RCC 7860 (cell line): ENCODE data around the gene COPS9.

Experiments used
- DNase-seq: peaks from one replicate; pipeline ENCODE4 v3.0.0-alpha.2; 2015; ENCODE audit warnings: low spot score
- FAIRE-seq: peaks from 2 replicates; lab custom pipeline; 2012; peaks lifted over from hg19 to GRCh38; lab: Jason Lieb, UNC

The COPS9 gene

GRCh38 chr2:240121675-240122074, 14.4 kb downstream of the COPS9 start:
- FAIRE-seq: no peak
- DNase-seq: no peak

- FAIRE-seq: no peak
- no peak for DNase-seq
These were observed 14.9 kb downstream of the COPS9 start for GRCh38 chr2:240121190-240121589.

DNA sequence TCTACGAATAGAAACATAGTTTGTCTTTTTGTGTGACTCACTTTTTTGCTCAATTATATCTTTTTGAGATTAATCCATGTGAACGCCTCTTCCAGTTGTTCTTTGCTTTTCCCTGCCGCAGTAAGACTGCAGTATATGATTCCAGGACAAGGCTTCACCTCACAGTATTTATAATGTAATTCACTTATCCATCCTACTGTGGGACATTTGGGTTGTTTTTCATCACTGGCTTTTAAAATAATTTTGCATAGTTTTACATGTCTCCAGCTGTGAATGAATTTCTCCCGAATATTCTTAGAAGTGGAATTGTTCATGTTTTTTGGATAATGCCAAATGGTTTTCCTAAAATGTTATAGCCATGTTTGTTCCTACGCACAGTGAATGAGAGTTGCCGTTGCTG, 21.9 kb downstream of the COPS9 start:
- FAIRE-seq (no peak), DNase-seq (no peak)

- DNase-seq: no peak
- FAIRE-seq: no peak
These were observed 23.0 kb downstream of the COPS9 start for GRCh38 chr2:240112914-240113690.

DNA sequence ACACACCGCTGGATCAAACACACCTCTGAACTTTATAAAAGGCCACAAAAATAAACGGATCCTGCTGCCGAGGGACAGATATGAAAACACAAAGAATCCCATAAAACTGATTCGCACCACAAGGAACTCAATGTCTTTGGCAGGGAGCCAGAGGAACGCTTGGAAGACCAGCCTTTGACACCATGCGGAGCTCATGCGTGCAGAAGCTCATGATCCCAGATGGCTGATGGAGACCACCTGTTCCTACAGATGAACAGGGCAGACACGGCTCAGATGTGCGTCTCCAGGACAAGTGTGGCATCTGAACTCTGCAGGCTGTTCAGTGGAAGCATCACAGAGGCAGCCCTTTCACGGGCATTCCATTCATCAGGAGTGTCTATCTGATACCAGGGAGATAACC, 24.9 kb downstream of the COPS9 start:
- DNase-seq: no peak
- no peak for FAIRE-seq

- FAIRE-seq (no peak), DNase-seq (no peak)
These were observed 26.7 kb downstream of the COPS9 start for GRCh38 chr2:240109386-240109785.

GRCh38 chr2:240107477-240107796, 28.7 kb downstream of the COPS9 start:
- no peak for DNase-seq
- no peak for FAIRE-seq

- DNase-seq (no peak), FAIRE-seq (no peak)
These were observed 29.2 kb downstream of the COPS9 start for GRCh38 chr2:240106765-240107476.

- no peak for FAIRE-seq
- DNase-seq: no peak
These were observed 30.1 kb downstream of the COPS9 start for GRCh38 chr2:240105982-240106381.

DNA sequence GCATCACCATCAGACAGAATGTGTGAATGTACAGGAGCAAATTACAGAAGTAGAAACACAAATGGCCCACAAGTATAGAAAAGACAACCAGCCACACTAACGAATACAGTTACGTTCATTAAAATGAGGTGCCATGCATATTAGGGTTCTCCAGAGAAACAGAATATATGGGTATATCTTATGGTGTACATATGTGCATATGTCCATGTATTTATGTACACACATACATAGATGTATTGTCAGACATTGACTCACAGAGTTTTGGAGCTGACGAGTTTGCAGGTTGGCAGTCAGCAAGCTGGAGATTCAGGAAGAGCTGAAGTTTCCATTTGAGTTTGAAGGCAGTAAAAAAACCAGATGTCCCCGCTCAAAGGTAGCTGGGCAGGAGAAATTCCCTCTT, 33.0 kb downstream of the COPS9 start:
- DNase-seq (no peak), FAIRE-seq (no peak)

DNA sequence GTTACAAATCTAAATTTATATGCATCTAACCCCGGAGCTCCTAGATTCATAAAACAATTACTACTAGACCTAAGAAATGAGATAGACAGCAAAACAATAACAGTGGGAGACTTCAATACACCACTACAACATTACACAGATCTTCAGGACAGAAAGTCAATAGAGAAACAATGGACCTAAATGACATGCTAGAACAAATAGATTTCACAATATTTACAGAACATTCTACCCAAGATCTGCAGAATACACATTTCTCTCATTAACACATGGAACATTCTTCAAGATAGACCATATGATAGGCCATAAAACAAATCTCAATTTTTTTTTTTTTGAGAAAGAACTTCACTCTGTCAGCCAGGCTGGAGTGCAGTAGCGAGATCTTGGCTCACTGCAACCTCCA, 37.8 kb downstream of the COPS9 start:
- no peak for FAIRE-seq
- DNase-seq: no peak

DNA sequence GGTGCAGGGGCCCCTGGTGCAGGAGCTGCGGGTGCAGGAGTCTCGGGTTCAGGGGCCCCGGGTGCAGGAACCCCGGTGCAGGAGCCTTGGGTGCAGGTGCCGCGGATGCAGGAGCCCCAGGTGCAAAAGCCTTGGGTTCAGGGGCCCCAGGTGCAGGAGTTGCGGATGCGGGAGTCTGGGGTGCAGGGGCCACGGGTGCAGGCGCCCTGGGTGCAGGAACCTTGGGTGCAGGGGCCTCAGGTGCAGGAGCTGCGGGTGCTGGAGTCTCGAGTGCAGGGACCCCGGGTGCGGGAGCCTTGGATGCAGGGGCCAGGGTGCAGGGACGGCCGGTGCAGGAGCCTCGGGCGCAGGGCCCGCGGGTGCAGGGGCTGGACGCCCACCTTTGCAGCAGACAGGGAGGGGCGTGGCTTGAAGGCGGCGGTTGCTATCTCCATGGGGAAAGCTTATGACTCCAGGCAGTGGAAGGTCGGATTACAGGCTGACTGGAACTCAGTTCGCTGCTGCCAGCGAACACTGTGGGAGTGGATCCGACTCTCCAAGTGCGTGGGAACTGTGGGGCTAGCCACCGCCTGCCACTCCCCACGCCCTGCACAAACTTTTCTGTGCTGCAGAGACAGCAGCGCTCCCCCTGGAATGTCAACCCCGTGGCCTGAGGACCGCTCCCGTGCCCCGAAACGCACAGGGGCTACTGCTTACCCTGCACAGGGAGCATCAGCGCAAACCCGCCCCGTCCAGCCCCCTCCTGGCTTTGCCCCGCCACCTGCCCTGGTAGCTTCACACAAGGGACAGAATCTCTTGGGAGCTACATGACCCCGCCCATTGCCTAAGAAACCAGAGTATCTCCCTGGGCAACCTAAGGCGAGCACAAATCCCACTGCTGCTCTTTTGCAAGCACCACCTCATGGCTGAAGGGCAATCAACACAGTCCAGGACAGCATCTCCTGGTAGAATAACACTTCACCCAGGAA, 40.3 kb downstream of the COPS9 start:
- no peak for FAIRE-seq
- no peak for DNase-seq

GRCh38 chr2:240089306-240089705, 46.8 kb downstream of the COPS9 start:
- DNase-seq (no peak), FAIRE-seq (no peak)

DNA sequence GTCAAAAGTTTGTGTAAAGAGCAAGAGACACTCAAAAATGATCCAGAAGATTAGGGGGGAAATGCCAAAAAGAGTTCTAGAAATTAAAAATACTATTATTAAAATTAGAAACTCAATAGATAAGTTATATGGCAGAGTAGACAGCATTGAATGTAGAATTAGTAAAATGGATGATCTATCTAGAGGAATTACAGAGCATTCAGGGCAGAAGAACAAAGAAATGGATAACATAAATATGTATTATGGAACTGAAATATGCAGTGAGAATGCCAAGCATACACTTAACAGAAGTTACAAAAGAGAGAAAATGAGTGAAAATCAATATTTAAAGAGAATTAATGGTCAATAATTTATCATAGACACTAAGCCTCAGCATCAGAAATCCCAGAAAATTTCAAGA, 49.5 kb downstream of the COPS9 start:
- DNase-seq (no peak), FAIRE-seq (no peak)
